ENCODE results near the gene EP400.

The EP400 gene

DNA sequence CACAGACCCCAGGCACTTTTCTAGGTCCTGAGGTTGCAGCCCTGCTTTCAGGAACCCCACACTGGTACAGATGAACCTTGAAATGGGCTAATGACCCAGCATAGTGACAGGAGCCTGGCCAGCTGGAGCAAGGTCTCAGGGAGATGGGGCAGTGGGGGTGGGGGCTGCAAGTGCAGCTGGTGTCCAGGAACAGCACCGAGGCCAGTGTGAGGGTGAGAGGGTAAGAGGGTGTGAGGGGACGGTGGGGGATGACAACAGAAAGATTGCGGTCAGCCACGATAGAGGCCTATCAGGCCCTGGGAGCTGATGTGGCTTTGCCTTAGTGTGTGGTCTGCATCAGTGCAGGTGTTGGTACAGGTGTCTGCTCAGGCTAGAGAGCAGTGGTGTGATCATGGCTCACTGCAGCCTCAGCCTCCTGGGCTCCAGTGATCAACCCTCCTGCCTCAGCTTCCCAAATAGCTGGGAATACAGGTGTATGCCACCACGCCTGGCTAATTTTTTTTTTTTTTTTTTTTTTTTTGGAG, 59.7 kb downstream of the EP400 start:
- DNase-seq (ENCODE audit: low read depth, low spot score): no peak
- TF ChIP-seq CTCF (IDR thresholded peaks at IDR 0.05; ENCODE audit: low read depth, low read length): no peak
- in situ Hi-C loops (cut with HindIII; ENCODE audit: low sequenced_read_pairs): no loop called here
- H3K4me3 ChIP-seq (ENCODE audit: low read depth, low read length): no peak overlapping the region

DNA sequence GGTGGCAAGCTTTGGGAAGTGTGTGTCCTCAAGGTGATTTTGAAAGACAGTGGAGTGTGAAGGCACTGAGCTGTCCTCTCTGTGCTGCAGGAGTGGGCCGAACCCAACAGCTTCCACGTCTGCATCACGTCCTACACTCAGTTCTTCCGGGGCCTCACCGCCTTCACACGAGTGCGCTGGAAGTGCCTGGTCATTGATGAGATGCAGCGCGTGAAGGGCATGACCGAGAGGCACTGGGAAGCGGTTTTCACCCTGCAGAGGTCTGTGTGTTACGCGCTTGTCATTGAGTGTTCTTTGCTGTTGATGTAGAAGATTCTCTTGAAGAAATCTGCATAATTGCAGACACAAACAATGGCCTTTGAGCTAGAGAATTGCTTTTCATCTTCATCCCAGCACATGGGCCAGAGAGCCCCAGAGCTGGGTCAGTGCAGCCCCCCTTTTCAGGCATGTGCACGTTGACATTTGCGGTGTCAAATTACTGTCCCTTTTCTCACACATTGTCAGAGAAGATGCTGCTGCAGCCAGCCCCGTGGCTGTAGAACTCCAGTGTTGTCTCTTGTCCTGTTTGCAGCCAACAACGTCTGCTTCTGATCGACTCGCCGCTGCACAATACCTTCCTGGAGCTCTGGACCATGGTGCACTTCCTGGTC, 63.3 kb downstream of the EP400 start:
- DNase-seq (ENCODE audit: low read depth, low spot score): no peak
- no peak overlapping the region for H3K4me3 ChIP-seq (ENCODE audit: low read depth, low read length)
- in situ Hi-C loops (cut with HindIII; ENCODE audit: low sequenced_read_pairs): no loop called here
- TF ChIP-seq CTCF (IDR thresholded peaks at IDR 0.05; ENCODE audit: low read depth, low read length): no peak

GRCh38 chr12:132014092-132014914, 64.6 kb downstream of the EP400 start:
- no peak overlapping the region for H3K4me3 ChIP-seq (ENCODE audit: low read depth, low read length)
- in situ Hi-C loops (cut with HindIII; ENCODE audit: low sequenced_read_pairs): no loop called here
- no peak for TF ChIP-seq CTCF (IDR thresholded peaks at IDR 0.05; ENCODE audit: low read depth, low read length)
- DNase-seq (ENCODE audit: low read depth, low spot score): peak; percentile 10

DNA sequence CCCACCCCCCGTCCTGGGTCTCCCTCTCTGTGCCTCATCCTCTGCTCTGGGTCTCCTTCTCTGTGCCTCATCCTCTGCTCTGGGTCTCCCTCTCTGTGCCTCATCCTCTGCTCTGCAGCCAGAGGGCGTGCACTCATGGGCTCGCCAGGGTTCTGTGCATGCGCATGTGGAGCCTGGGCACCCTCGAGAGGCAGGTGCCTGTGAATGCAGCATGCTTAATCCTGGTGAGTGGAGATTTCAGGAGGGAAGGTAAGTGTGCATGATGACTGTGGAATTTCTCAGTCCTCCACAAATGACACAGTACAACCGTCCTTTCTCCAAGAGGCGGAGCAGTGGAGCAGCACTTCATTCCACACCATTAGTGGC, 65.2 kb downstream of the EP400 start:
- peak; percentile 17 for TF ChIP-seq CTCF (IDR thresholded peaks at IDR 0.05; ENCODE audit: low read depth, low read length)
- no peak overlapping the region for H3K4me3 ChIP-seq (ENCODE audit: low read depth, low read length)
- in situ Hi-C loops (cut with HindIII; ENCODE audit: low sequenced_read_pairs): no loop called here
- no peak for DNase-seq (ENCODE audit: low read depth, low spot score)

DNA sequence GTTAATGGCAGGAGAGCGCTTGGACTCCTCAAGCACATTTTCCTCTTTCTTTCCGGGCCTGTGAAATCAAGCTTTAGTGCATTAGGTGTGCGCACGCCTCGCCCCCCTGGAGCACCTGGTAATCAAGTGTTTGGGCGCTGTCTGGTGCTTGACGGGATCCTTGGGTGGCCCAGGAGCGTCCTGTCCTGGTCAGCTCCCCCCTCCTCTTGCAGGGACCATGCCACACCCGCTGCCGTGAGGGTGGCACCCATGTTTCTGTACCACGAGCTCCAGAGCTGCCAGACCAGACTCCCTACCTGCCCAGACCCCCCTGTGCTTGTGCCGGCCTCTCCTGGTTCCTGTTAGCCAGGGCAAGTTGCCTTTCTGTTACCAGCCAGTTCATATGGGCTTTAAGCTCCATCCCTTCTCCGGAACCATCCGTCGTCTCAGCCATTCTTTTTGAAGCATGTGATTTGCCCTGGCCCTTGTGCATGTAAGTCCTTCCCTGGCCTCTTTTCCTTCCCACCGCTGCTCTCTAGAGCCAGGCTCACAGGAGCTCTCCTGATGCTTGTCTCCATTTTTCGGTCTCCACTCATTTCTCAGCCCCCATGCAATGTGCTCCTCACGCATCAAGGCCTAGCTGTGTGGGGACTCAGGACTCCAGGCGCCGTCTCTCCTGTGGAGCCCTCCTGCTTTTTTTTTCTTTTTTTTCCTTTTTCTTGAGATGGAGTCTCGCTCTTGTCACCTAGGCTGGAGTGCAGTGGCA, 66.1 kb downstream of the EP400 start:
- DNase-seq (ENCODE audit: low read depth, low spot score): no peak
- TF ChIP-seq CTCF (IDR thresholded peaks at IDR 0.05; ENCODE audit: low read depth, low read length): no peak
- in situ Hi-C loops (cut with HindIII; ENCODE audit: low sequenced_read_pairs): no loop called here

DNA sequence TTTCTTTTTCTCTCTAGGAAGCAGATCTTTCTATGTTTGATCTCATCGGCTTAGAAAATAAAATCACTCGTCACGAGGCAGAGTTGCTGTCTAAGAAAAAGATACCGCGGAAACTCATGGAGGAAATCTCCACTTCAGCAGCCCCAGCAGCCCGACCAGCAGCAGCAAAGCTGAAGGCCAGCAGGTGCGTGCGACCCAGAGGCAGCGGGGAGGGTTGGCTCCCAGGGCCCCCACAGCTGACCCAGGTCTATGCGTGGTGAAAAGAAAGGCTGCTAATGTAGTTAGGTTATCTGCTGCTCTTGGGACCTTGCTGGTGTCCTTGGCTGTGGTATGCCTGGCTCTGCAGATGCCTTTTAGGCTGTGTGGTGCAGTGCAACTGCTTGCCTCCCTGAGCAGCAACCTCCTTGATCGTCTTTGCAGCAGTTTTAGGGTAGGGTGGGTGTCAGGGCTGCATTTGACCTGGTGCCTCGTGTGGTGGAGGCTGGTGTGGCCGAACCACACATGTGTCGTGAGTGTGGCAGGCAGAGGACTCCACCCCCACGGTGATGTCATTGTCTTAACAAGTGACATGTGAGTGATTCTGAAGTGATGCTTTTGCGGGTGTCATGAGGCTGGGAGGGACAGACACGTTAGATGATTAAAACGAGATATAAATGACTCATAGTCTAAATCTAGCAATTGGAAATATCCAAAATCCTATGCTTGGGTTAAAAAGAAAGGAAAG, 68.6 kb downstream of the EP400 start:
- no peak for DNase-seq (ENCODE audit: low read depth, low spot score)
- TF ChIP-seq CTCF (IDR thresholded peaks at IDR 0.05; ENCODE audit: low read depth, low read length): no peak
- in situ Hi-C loops (cut with HindIII; ENCODE audit: low sequenced_read_pairs): no loop called here
- H3K4me3 ChIP-seq (ENCODE audit: low read depth, low read length): no peak overlapping the region

More for the DNA sequence above, 66.1 kb downstream of the EP400 start:
- H3K4me3 ChIP-seq (ENCODE audit: low read depth, low read length): no peak overlapping the region
